Vagina (tissue), 2 donors: ENCODE results near the gene AK4. TPM values are rescaled to one million over a fixed set of nuclear protein-coding genes. Genes with fewer than 3 reads are reported as not detected.

ENCODE experiments used
- DNase-seq, 2 donors: peaks; one replicate each; pipeline ENCODE4 v3.0.0-alpha.2; 2017; ENCODE audit errors: extremely low spot score in 2 of 2
- H3K27ac ChIP-seq: fragments of 200-600 bp; sonication (generic); one replicate; pipeline ENCODE4 v1.5.1; 2019
- H3K27me3 ChIP-seq: fragments of 200-600 bp; sonication (generic); one replicate; pipeline ENCODE4 v1.5.1; 2019
- H3K36me3 ChIP-seq, 2 donors: fragments of 200-600 bp; sonication (generic); one replicate each; pipeline ENCODE4 v1.5.1; 2017 to 2019
- H3K4me1 ChIP-seq: fragments of 200-600 bp; sonication (generic); one replicate; pipeline ENCODE4 v1.5.1; 2019
- H3K4me3 ChIP-seq, 2 donors: fragments of 200-600 bp; sonication (generic); 1 replicate in 1 of 2; 2 replicates in 1 of 2; pipeline ENCODE4 v1.5.1; 2016 to 2019
- H3K9me3 ChIP-seq: fragments of 200-600 bp; sonication (generic); one replicate; pipeline ENCODE4 v1.5.1; 2019
- POLR2A ChIP-seq, 2 donors: fragments of 450-650 bp; IDR thresholded peaks; one replicate each; pipeline ENCODE4 v1.6.1; 2017; ENCODE audit warnings: antibody characterized with exemption in 2 of 2, mild to moderate bottlenecking in 2 of 2, moderate library complexity in 2 of 2
- POLR2AphosphoS5 ChIP-seq, 2 donors: sonication (generic); formaldehyde crosslinking; IDR thresholded peaks; one replicate each; pipeline ENCODE4 v1.9.0; 2017; ENCODE audit warnings: antibody characterized with exemption in 2 of 2, mild to moderate bottlenecking in 2 of 2, low read depth in 1 of 2; ENCODE audit not compliant: insufficient read depth in 1 of 2
- intact Hi-C: fragments of 100-400 bp; cut with DNase I; formaldehyde crosslinking; loops from one replicate; pipeline ENCODE4 v1.15.1; 2023
- total RNA-seq: library from RNA; depleted of rRNA; stranded (reverse); fragments of >200 nt; gene quantifications from one replicate; pipeline ENCODE4 v1.2.3, GENCODE V29; 2016
- TF ChIP-seq, protein P1 (sequence below), 3 experiments: fragments of 450-650 bp in 2 of 3; fragments of 200-600 bp in 1 of 3; sonication (generic) in 1 of 3; IDR thresholded peaks; one replicate each; pipeline ENCODE4 v1.5.1; 2017 to 2019; ENCODE audit warnings: antibody characterized with exemption in 3 of 3, mild to moderate bottlenecking in 2 of 3, moderate library complexity in 2 of 3

Gene AK4
- total RNA-seq, 1 donor from 2014 or later, result 22.1 TPM

GRCh38 chr1:65168867-65169266, 20.9 kb downstream of the AK4 start:
- Histone ChIP-seq H3K4me3 (no peak overlapping the region), H3K4me1 (peaks cover 26% of the 10 kb centered on the region), H3K36me3 (no peaks in the 10 kb centered on the region), H3K9me3 (no peaks in the 10 kb centered on the region), H3K27me3 (no peaks in the 10 kb centered on the region), H3K27ac (no peak overlapping the region)
- intact Hi-C loops, result no loop called here
- TF ChIP-seq POLR2AphosphoS5 (IDR thresholded peaks at IDR 0.05; ENCODE audit: insufficient read depth in 1 of 2, low read depth in 1 of 2) (no peak), POLR2A (IDR thresholded peaks at IDR 0.05) (no peak)
- TF ChIP-seq, protein P1, sequence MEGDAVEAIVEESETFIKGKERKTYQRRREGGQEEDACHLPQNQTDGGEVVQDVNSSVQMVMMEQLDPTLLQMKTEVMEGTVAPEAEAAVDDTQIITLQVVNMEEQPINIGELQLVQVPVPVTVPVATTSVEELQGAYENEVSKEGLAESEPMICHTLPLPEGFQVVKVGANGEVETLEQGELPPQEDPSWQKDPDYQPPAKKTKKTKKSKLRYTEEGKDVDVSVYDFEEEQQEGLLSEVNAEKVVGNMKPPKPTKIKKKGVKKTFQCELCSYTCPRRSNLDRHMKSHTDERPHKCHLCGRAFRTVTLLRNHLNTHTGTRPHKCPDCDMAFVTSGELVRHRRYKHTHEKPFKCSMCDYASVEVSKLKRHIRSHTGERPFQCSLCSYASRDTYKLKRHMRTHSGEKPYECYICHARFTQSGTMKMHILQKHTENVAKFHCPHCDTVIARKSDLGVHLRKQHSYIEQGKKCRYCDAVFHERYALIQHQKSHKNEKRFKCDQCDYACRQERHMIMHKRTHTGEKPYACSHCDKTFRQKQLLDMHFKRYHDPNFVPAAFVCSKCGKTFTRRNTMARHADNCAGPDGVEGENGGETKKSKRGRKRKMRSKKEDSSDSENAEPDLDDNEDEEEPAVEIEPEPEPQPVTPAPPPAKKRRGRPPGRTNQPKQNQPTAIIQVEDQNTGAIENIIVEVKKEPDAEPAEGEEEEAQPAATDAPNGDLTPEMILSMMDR (IDR thresholded peaks at IDR 0.05), result no peak
- DNase-seq, result peak in 1 of 2 donors; percentile 71

- Histone ChIP-seq H3K4me3 (no peak overlapping the region), H3K27me3 (no peaks in the 10 kb centered on the region), H3K27ac (no peak overlapping the region), H3K4me1 (peaks cover 30% of the 10 kb centered on the region), H3K36me3 (no peaks in the 10 kb centered on the region), H3K9me3 (no peaks in the 10 kb centered on the region)
- DNase-seq, result no peak
- TF ChIP-seq, protein P1 (IDR thresholded peaks at IDR 0.05), result no peak
- peak in 1 of 2 donors; percentile 86 for TF ChIP-seq POLR2AphosphoS5 (IDR thresholded peaks at IDR 0.05; ENCODE audit: insufficient read depth in 1 of 2, low read depth in 1 of 2)
- no peak for TF ChIP-seq POLR2A (IDR thresholded peaks at IDR 0.05)
- intact Hi-C loops, result no loop called here
These were observed 22.6 kb downstream of the AK4 start for GRCh38 chr1:65170511-65171142.

GRCh38 chr1:65172936-65173690, 25.1 kb downstream of the AK4 start:
- intact Hi-C loops, result no loop called here
- peaks cover 34% of the 10 kb centered on the region for H3K4me1 ChIP-seq
- DNase-seq, result no peak
- H3K4me3 ChIP-seq, result no peak overlapping the region
- H3K9me3 ChIP-seq, result no peaks in the 10 kb centered on the region
- no peaks in the 10 kb centered on the region for H3K36me3 ChIP-seq
- TF ChIP-seq POLR2AphosphoS5 (IDR thresholded peaks at IDR 0.05; ENCODE audit: insufficient read depth in 1 of 2, low read depth in 1 of 2), result no peak
- TF ChIP-seq POLR2A (IDR thresholded peaks at IDR 0.05), result no peak
- TF ChIP-seq, protein P1 (IDR thresholded peaks at IDR 0.05), result no peak
- no peak overlapping the region for H3K27ac ChIP-seq
- no peaks in the 10 kb centered on the region for H3K27me3 ChIP-seq

- TF ChIP-seq POLR2A (IDR thresholded peaks at IDR 0.05), result no peak
- no peak for TF ChIP-seq POLR2AphosphoS5 (IDR thresholded peaks at IDR 0.05; ENCODE audit: insufficient read depth in 1 of 2, low read depth in 1 of 2)
- TF ChIP-seq, protein P1 (IDR thresholded peaks at IDR 0.05), result no peak
- no peak for DNase-seq
- no peaks in the 10 kb centered on the region for H3K36me3 ChIP-seq
- H3K4me1 ChIP-seq, result peaks cover 34% of the 10 kb centered on the region
- no peaks in the 10 kb centered on the region for H3K27me3 ChIP-seq
- H3K9me3 ChIP-seq, result no peaks in the 10 kb centered on the region
- intact Hi-C loops, result no loop called here
- H3K27ac ChIP-seq, result no peak overlapping the region
- H3K4me3 ChIP-seq, result no peak overlapping the region
These were observed 26.6 kb downstream of the AK4 start for GRCh38 chr1:65174585-65174984.
